ENCODE results near the gene TBC1D10A.
"Not testable (repeated sequence)": the region's sequence is repeated elsewhere in the genome, so short reads cannot be mapped to it uniquely, and the experiment has no call there.

TBC1D10A gene

DNA sequence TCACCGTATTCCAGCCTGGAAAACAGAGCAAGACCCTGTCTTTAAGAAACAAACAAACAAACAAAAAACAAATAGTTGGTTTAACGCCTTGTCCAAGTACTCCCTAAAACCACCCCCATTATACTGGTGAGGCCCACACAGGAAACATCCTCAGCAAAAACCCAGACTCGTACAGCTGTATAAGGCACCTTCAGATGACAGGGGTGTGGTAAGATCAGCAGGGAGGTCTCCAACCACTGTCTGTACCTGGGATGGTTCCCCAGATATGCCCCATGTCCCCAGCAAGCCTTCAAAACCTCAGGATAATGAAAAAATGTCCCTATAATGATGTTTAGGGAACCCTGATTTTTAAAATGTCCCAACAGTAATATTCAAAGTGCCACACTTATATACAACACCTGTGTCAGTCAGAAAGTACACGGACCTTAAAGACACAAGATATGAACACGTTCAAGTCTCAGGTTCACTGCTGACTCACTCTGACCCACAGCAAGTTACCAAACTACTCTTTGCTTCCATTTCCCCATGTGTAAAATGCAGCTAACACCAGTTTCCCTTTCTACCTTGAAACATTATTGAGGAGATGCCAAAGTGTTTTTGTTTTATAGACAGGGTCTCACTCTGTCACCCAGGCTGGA is 20.6 kb upstream of the TBC1D10A start:
- no peak for DNase-seq (ENCODE audit: low read depth)

DNA sequence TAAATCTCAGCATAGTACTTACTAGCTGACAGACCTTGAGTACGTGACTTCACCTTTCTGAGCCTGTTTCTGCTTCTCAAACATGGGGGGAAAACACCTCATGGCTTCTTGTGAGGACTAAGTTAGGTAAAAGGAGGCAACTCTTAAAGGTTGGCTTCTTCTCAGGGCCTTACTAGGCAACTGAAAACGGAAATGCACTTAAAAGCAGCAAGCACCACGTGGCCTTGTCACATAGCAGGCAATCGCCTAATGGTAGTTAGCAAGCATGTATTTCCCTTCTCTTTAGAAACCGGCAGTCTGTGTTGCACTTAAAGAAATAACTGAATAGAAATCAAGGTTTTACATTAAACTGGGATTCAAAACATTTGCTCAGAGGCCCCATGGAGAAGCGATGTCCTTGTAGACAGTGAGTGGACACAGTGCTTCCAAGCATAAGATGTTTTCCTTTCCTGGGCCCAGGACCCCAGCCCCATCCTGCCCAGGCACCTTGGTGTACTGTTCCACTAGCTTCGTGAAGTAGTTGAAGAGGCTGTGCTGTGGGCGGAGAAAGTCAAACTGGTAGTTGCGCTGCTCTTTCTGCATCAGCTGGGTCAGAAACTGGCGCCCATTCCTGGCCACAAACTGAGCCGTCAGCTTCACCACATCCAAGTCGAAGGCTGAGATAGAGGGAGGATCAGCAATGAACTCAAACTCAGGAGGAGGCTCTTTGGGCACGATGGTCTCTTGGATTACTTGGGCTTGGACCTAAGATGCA is 17.9 kb upstream of the TBC1D10A start:
- DNase-seq (ENCODE audit: low read depth): no peak

DNA sequence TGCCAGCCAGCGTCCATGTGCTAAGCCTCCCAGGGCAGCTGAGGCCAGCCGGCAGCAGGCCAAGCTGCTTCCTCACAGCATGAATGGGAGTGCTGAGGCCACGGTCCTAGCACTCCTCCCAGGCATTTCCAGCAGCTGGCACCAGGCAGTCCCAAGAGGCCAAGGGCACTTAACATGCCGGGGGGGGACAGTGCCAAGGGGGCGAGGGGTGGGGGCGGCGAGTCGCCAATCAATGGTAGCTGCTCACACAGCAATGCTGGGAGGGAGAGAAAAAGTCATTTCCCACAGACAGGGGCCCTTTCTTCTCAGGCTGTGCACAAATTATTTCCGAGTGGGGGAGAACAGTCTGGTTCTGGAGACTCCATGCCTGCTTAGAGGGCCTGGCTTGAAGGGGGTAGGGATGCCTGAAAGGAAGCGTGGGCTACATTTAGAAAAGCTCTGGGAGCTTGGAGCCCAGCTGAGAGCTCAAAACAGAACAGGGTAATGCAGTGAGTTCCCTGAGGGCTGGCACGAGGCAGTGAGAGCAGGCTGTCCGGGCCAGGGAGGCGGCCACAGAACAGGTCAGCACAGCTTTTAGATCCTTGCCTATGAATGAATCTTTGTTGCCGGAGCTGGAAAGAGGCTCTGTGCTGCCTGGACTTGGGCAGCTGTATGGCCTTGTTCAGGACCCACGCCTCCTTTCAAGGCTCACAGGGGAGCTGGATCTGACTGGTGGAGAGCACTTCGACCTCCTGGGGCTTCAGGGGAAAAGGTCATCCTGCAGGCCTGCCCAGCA is 14.4 kb upstream of the TBC1D10A start:
- no peak for DNase-seq (ENCODE audit: low read depth)

DNA sequence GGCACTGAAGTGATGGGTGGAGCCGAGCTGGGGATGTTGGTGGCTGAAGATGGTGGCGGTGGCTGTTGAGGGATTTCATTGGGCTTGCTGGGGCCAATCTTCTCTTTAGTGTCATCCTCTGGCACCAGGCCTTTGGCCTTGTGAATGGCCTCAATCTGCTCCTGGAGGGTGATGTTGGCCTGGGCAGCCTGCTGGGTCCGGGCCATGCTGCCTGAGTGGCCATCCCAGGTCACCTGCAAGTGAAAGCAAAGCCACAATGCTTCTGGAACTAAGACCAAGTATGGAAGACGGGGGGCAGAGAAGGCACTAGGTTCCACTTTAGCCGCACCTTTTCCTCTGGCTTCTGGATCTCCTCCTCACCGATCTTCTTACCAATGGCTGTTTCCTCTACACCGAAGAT is 12.1 kb upstream of the TBC1D10A start:
- DNase-seq (ENCODE audit: low read depth): no peak

DNA sequence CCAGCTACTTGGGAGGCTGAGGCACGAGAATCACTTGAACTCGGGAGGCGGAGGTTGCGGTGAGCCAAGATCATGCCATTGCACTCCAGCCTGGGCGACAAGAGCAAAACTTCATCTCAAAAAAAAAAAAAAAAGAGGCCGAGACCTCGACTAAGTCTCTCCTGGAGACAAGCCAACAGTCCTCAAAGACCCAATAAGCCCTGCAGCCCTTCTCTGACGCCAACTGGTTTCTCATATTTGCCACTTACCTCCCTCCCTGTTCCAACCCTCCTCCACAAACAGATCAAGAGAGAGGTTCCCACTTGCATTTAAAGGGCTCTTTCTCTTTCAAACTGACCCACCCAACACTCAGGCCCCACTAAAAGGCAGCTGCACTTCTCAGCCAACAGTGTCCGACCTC is 11.6 kb upstream of the TBC1D10A start:
- not testable (repeated sequence) for DNase-seq (ENCODE audit: low read depth)

DNA sequence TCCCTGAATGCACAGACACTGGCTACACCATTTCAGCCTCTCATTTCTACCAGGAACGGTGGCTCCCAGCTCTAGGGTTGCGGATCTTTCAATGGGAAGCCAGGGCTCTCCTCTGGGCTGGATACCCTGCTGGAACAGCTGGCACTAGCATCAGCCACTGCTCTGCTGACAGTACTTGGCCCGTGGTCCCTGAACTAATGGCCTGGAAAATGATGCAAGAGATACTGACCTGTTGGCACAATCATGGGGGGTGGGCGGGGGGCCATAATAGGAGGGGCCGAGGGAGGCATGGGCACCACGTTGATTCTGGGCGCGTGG is 10.7 kb upstream of the TBC1D10A start:
- no peak for DNase-seq (ENCODE audit: low read depth)

DNA sequence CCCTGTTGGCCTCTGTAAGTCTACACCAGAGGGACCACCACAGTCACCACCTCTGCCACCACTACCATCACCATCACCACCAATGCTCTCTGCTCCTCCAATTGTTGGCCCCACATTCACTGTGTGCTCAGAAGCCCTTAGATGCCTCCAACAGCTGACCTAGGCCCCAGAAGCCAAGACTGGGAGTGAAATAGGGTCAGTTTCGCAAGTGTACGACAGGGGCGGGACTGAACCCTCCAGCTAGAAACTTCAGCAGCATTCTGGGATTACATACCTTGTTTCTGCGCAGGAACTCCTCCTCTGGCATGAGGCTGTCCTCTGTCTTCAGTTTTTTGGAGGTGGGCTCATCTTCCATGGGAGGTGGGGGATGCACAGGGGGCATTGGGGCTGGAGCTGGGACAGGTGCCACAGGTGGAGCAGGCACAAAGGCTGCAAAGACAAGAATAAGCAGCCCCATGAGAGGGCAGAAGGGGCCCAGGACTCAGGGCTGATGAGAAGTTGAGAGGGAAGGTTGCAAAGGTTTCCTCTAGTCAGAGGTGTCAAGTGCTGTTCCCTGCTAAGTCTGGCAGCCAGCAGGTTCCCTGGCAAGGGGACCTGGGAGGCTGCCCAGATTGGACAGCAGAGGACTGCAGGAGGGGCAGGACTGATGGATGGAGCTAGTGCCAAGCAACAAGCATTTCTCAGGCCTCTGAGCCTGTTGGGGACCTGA is 10.2 kb upstream of the TBC1D10A start:
- DNase-seq (ENCODE audit: low read depth): no peak

DNA sequence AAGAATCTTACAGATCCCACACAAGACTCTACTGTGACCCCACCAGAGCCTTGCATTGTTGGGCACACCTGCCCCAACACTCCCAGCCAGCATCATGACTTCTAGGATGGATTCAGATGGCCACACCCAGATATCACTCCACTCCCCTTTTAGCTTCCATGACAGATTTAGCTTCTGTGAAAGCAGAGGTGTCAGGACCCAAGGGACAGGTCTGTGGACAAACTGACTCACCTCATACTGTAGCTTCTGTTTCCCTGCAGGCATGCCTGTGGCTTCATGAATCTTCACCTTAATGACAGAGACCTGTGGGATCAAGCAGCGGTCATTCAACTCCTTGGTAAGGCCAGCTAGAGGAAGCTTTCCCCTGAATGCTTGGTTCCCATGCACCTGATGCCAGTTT is 8.5 kb upstream of the TBC1D10A start:
- no peak for DNase-seq (ENCODE audit: low read depth)

DNA sequence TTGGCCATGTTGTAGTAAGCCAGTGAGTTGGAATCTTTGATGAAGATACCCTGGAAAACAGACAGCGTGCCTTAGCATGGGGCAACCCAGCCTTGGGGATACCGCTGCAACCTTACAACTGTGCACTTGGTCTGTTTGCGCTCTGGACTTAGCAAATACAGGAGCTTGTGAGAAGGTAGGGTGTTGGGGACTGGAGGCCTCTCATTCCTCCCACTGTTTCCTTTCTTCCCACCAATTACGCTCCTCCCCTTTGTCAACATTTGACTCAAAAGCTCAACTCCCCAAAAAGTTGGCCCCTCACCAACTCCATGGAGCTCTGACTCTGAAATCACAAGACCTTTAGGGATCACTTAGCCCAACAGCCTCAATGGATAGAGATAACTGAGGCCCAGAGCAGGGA is 7.9 kb upstream of the TBC1D10A start:
- no peak for DNase-seq (ENCODE audit: low read depth)

DNA sequence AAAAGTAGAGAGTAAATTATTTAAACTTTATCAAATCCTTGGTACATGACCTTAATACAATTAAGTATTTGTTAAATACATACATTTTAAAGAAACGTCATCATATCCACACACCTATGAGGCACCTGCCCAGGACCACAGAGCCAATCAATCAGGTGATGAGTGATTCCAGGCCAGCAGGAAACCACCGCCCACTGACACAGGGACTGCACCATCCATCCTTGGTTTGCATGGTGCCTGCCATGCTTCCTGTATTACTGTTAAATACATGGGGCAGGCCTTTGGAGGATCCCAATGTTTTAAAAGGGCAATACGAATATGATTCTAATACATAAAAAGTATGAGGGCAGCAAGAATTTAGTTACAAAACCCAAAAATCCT is 7.0 kb upstream of the TBC1D10A start:
- DNase-seq (ENCODE audit: low read depth): no peak

DNA sequence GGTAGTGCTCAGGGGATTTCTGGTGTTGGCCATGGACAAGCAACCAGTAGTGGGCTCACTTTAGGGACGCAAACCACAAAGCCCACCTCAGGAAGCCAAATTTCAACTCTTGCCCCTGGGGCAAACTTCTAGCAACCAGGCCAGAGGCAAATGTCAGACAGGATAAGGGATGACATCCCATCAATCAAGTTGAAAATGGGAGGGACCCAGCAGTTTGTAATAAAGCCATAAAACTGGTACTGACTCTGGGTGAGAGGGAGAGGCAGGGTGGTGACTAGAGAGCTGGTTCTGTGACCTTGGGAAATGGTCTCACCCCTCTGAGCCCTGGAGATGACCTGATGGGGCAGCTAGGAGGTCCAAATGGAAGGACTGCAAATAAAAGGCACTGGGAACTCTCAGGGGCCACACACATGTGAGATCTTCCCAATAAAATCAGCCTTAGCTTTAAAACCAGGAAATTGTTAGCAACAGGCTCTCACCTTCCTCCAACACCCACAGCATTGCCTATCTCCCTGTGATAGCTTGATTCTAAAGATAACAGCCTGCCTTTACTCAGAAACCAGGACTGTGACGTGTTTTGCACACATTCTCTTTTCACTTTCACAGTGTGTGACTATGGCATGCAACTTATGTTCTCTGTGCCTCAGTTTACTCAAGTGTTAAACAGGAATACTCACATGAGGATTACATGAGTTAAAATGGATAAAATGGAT is 6.4 kb upstream of the TBC1D10A start:
- no peak for DNase-seq (ENCODE audit: low read depth)

DNA sequence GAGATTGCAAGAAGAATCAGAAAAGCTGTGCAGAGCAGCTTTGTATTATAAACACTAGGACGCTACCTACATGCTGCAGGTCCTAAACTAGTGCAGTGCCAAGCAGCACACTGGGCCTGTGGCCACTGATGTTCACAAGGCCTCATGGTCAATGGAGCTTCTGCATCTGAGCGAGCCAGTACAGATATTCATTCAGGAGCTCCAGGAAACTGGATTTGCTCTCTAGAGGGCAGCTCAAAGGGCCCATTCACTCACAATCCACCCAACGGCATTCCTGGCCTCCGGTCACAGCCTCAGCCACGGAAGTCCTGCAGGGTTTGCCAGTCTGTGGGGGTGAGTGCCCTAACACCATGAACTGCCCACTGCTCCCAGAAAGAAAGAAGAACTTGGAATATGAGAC is 5.8 kb upstream of the TBC1D10A start:
- DNase-seq (ENCODE audit: low read depth): no peak

DNA sequence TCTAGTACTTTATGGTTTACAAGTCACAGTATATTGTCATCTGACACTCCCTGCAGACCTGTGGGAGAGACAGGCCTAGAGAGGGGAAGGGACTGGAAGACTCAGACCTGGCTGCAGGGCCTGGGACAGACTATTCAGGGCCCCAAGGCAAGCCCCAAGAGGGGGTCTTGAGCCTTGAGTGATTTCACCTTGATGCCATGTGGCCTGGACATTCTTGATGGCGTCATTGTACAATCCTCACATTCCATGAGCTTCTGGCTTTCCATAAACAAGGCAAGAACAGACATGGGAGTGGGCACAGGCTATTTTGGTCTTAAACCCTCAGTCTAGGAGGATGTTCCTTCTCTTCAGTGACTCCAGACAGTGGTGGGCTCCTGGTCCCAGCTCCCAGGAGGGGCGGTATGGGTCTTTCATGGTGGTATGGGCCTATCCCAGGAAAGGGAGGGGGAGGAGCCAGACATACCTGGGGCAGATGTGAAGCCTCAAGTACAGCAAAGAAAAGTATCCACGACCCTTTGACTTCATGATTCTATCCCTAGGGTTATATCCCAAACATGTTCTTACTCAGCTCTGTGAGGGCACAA is 1.8 kb upstream of the TBC1D10A start:
- DNase-seq (ENCODE audit: low read depth): no peak

DNA sequence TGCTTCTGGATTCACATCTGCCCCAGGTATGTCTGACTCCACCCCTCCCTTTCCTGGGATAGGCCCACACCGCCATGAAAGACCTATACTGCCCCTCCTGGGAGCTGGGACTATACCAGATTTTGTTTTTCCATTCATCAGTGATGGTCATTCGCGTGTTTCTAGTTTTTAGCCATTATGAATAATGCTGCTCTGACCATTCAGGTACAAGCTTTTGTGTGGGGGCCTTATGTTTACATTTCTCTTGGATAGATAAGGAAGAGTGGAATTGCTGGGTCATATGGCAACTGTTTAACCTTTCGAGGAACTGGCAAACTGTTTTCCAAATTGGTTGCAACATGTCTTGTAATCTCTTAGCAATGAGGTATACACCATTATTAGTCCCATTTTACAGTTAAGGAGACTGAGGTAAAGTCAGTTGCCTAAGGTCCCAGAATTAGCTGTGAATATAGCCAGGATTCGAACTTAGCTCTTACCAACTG is 1.2 kb upstream of the TBC1D10A start:
- no peak for DNase-seq (ENCODE audit: low read depth)

DNA sequence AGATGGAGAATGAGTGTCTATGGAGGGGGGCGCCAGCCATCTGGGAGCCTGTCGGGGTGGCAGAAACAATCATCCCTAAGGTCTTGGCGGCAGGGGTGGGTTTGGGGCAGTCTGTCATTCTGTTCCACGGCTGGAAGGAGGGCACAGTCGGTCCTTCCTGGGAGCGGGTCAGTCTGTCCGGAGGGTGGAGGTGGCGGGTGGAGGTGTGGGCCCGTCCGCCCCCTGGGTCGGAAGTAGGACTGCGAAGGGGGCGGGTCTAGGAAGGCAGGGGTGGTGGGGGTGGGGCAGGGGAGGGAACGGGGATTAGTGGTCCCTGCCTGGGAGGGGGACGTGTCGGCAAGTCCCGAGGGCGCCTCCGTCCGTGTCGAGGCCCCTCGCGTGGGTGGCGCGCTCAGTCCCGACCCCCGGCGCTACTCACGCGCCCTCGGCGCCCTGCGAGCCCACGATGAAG is 461 bp downstream of the TBC1D10A start:
- DNase-seq (ENCODE audit: low read depth): no peak

DNA sequence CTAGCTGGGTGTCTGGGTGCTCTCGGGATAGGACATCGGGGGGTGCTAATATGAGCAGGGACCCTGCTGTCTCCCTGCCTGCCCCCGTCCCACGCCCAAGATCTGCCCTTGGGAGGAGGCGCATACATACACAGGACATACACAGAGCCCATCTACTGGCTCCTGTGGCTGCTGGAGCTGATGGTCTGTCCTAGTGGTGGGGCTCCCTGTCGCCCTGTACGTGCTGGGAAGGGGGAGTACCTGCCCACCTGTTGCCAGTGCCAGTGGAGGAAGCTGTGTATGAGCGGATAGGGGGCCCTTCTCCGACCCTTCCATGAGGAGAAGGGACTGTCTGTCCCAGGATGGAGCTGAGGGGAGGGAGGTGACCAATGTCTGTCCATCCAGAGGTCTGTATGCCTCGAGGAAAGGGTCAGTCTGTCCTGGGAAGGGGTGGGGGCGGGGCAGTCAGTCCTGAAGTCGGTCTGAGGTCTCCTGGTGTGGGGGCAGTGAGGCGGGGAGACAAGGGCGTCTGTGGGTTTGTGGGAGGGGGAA is 952 bp downstream of the TBC1D10A start:
- no peak for DNase-seq (ENCODE audit: low read depth)

DNA sequence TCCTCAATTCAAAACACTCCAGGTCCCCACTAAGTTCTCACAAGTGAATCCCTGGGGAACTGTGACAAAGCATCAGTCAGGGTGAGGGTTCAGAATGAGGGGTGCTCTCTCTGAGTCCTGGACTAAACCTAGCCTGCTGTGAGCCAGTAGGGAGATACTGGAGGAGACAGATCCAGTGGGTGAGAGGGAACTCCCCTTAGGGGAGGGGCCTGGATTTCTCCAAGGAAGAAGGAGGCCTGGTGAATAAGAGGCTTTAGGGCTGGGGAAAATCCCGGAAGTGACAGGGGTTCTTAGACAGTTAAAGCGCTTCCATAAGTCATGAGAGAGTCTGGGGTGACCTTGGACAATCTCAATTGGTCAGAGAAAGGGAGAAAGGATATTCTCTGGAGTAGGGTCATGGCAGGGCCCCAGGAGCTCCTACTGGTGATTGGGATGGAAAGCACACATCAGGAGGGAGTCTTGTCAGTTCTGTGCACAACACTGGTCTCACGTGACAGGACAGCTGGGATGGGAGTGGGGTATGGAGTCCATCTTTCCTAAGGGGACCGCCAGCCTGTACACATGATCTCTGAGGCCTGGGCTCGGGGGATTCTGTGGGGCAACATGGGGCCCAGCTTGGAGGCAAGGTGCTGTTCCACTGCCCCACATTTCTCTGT is 1.5 kb downstream of the TBC1D10A start:
- no peak for DNase-seq (ENCODE audit: low read depth)

DNA sequence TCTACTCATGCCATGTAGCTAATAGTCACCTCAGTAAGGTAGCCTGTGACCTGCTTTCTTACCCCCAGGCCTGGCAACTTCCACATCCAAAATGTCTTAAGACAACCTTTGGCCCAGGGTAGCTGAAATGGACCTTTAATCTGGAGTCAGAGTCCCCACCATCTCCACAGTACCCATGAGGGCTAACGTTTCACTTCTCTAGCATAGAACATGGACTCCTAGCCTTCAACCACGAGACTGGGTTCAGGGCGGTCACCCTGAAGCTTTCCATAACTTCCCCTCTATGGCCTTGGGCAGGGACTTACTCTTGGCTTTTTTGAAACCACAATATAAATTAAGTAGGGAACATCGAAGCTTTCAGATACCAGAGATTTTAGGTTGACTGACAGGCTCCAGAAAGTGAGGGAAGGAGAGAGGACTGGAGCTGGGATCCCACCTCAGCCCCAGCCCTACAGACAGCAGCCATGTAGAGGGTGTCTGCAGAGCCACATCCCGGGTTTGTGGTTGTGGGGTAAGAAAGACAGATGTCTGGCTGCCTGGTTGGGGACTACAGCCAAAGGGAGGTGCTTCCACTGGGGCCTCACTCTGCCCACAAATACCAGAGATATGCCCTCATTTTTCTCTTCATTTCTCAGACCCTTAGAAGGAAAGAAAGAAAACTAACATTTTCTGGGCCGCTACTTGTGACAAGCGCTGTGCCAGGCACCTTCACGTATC is 2.6 kb downstream of the TBC1D10A start:
- DNase-seq (ENCODE audit: low read depth): no peak

DNA sequence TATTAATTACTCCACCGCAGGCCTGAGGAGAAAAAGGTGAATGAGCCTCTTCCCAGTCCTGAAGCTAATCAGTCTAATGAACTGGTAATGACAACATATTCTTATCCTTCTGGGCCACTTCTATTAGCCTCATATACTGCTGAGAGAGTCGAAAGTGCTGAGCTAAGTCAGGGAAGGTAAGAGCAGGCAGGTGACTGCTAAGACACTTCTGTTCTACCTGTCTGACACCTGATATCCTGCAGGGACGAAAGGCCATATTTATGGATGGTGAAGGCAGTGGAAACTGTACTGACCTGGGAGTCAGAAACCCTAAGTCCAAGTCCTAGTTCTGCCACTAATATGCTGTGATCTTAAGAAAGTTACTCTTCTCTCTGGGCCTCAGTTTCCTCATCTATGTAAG is 3.5 kb downstream of the TBC1D10A start:
- no peak for DNase-seq (ENCODE audit: low read depth)

DNA sequence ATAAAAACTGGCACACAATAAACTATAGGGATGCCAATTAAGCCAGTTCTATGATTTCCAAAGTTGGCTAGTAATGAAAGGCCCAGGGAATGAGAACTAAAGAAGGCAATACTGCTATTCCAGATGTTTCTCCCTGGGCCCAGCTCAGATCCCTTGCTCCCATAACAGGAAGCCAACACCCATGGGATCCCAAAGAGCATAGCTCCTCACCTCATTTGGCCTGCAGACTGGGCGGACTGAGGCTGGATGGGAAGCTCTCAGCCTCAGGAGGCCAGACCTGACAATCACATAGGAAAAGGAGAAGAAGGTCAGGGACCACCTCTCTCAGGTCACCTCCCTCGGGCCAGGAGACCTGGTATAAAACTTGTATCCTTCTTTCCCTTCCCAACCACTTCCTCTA is 5.3 kb downstream of the TBC1D10A start:
- DNase-seq (ENCODE audit: low read depth): no peak

Measured in stimulated activated CD8-positive, alpha-beta memory T cell treated with anti-CD3 and anti-CD28 coated beads, Interleukin-12 subunit alpha, Interleukin-12 subunit beta, amount 100 ng/mL, for 4 hours (primary cell).